Suprapubic skin (tissue), 4 donors: ENCODE results near the gene SPATC1L.

Experiments
- CTCF ChIP-seq, 2 donors: fragments of 200-600 bp in 1 of 2; fragments of 450-650 bp in 1 of 2; sonication (generic) in 1 of 2; IDR thresholded peaks; one replicate each; pipeline ENCODE4 v1.5.1; 2016 to 2019; ENCODE audit warnings: antibody characterized with exemption in 2 of 2, mild to moderate bottlenecking in 1 of 2, moderate library complexity in 1 of 2
- POLR2A ChIP-seq, 2 donors: fragments of 450-650 bp; IDR thresholded peaks; one replicate each; pipeline ENCODE4 v1.6.1; 2017; ENCODE audit warnings: antibody characterized with exemption in 2 of 2, mild to moderate bottlenecking in 2 of 2, moderate library complexity in 2 of 2
- POLR2AphosphoS5 ChIP-seq, 3 donors: sonication (generic); formaldehyde crosslinking; IDR thresholded peaks; one replicate each; pipeline ENCODE4 v1.6.1; 2017; ENCODE audit warnings: antibody characterized with exemption in 3 of 3

DNA sequence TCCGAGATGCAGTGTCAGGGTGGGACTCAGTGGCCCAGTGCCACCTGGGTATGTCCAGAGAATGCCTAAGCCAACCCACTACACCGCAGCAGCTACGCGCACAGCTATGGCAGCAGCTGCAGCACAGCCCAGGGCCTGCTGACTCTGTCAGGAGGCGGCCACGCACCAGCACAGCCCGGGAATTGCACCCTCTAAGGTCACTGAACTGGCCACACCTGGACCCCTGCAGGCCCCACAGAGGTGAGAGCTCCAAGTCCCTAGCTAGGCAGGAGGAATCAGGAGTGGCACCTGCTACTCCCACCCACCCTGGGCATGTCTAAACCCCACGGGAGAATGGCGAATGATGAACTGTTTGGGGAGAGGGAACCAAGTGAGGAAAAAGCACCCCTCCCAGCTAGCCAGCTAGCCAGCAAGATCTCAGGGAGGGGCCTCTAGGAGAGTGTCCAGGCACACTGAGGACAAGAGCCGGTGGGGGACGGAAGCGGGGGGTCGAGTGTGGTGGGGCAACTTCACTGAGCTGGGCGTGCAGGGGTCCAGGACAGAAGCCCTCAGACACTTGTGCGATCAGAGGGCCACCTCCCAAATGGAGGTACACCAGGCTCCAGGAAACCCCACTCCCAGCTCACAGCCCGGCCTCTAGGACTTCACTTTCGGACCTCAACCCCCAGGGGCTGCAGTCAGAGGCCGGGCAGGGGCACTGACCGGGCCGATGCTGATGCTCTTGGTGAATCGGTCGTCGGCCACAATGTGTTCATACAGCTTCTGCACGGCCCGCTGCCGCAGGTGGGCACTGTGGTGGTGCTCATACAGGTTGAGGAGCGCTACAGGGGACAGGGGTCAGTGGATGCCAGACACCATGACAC is 30.4 kb upstream of the SPATC1L start:
- TF ChIP-seq CTCF (IDR thresholded peaks at IDR 0.05) = no peak
- TF ChIP-seq POLR2A (IDR thresholded peaks at IDR 0.05) = no peak
- no peak for TF ChIP-seq POLR2AphosphoS5 (IDR thresholded peaks at IDR 0.05)
